Measurements from ENCODE around the gene PNPLA7. TPM values are rescaled to one million over a fixed set of nuclear protein-coding genes. Genes with fewer than 3 reads are reported as not detected.

The PNPLA7 gene
- total and polyA plus RNA-seq, 2 of the 13 experiments (the other 11 are each of a cell fraction or from before 2014, with no cell fraction given): 0.42 to 1.5 TPM

DNA sequence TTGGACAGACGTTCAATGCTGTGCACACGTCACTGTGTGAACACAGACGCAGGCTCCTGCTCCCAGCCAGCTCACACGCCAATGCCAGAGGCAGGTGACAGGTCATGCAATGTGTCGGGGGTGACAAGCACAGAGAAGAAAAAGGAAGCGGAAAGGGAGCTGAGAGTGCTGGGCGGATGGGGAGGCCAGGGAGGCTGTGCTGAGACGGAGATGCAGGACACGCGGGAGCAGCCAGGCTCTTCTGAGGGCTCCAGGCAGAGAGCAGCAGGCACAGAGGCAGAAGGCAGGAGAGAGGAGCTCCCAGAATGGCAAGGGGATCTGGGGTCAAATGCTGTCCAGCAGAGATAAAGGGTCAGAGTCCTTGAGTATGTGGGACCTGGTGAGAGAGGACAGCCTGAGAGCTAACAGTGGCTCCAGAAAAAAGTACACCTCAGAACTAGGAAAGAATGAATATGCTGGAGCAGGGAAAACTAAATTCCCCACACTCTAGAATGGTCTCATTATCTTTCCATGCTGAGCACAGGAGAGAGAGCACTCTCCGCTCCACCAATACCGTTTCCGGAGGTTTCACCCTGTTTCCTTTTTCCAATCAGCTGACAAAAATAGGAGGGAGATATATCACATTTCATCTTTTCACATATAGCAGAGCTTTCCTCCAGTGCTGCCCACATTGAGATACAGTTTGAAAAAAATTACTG, 58.3 kb downstream of the PNPLA7 start:
- Histone ChIP-seq H3K27me3 (ENCODE audit: control insufficient read depth in 1 of 2, insufficient read depth in 2 of 2, low read length in 2 of 2) (peaks cover 9 to 33% of the 10 kb centered on the region in 2 experiments), H3K9me3 (ENCODE audit: low read length) (no peaks in the 10 kb centered on the region), H3K79me2 (ENCODE audit: insufficient read depth, low read length) (no peaks in the 10 kb centered on the region), H3K4me2 (ENCODE audit: low read depth, low read length) (no peak overlapping the region), H3K9ac (ENCODE audit: insufficient read depth, low read depth, low read length) (no peak overlapping the region), H3K27ac (ENCODE audit: extremely low read length, insufficient read depth, low read length) (no peak overlapping the region), H3K36me3 (replicated peaks in 1 of 2; ENCODE audit: control insufficient read depth in 1 of 2, insufficient read depth in 2 of 2, low read length in 2 of 2) (no peaks in the 10 kb centered on the region), H2AFZ (ENCODE audit: low read length) (no peak overlapping the region), H3K4me3 (replicated peaks in 1 of 3; ENCODE audit: insufficient read depth in 1 of 3, low read depth in 2 of 3, low read length in 3 of 3) (no peak overlapping the region), H4K20me1 (ENCODE audit: insufficient read depth, low read length) (no peaks in the 10 kb centered on the region), H3K4me1 (ENCODE audit: insufficient read depth, low read length) (peaks cover 19% of the 10 kb centered on the region)
- DNase-seq (ENCODE audit: low spot score) (no peak), FAIRE-seq (no peak), ATAC-seq (no peak)
- ChIA-PET CTCF (ENCODE audit: low intra/inter-chr PET ratio, low total read pairs) (no interaction called here), POLR2A (interaction anchor here (0.7 kb wide), 1 partner anchor 43 kb away, joined by 3 read pairs; no protein-coding TSS in a partner anchor)
- TF ChIP-seq, protein P1, sequence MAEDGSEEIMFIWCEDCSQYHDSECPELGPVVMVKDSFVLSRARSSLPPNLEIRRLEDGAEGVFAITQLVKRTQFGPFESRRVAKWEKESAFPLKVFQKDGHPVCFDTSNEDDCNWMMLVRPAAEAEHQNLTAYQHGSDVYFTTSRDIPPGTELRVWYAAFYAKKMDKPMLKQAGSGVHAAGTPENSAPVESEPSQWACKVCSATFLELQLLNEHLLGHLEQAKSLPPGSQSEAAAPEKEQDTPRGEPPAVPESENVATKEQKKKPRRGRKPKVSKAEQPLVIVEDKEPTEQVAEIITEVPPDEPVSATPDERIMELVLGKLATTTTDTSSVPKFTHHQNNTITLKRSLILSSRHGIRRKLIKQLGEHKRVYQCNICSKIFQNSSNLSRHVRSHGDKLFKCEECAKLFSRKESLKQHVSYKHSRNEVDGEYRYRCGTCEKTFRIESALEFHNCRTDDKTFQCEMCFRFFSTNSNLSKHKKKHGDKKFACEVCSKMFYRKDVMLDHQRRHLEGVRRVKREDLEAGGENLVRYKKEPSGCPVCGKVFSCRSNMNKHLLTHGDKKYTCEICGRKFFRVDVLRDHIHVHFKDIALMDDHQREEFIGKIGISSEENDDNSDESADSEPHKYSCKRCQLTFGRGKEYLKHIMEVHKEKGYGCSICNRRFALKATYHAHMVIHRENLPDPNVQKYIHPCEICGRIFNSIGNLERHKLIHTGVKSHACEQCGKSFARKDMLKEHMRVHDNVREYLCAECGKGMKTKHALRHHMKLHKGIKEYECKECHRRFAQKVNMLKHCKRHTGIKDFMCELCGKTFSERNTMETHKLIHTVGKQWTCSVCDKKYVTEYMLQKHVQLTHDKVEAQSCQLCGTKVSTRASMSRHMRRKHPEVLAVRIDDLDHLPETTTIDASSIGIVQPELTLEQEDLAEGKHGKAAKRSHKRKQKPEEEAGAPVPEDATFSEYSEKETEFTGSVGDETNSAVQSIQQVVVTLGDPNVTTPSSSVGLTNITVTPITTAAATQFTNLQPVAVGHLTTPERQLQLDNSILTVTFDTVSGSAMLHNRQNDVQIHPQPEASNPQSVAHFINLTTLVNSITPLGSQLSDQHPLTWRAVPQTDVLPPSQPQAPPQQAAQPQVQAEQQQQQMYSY (CRISPR knock-in tag; IDR thresholded peaks at IDR 0.05): no peak
- no peak for TF ChIP-seq ZNF672 (CRISPR knock-in tag; IDR thresholded peaks at IDR 0.05)
- no peak for TF ChIP-seq ETV6 (CRISPR knock-in tag; conservative IDR thresholded peaks at IDR 0.05)
- TF ChIP-seq ZNF782 (CRISPR knock-in tag; IDR thresholded peaks at IDR 0.05; ENCODE audit: borderline replicate concordance): no peak
- TF ChIP-seq SMC3 (IDR thresholded peaks at IDR 0.05; ENCODE audit: low read length): no peak
- TF ChIP-seq NCOR1 (IDR thresholded peaks at IDR 0.05; ENCODE audit: borderline replicate concordance, low read length): no peak
- no peak for TF ChIP-seq RBM39 (IDR thresholded peaks at IDR 0.05; ENCODE audit: low read depth, low read length, poor library complexity, severe bottlenecking)
- in situ Hi-C loops (cut with HindIII; ENCODE audit: extremely low pct_ligation_motif_present, low pct_unique_long_range_greater_than_20kb): no loop called here
- WGBS (ENCODE audit: low lambda C conversion rate): 51% methylated on average over 13 of the region's 13 CpGs
- BruUV-seq (replicated peaks): no TSS peak
- intact Hi-C loops (cut with micrococcal nuclease; ENCODE audit: unreplicated experiment): no loop called here

All from HepG2 (cell line).